Hindlimb muscle (tissue), 1 donor: ENCODE data around the gene TRIM56. TPM values are rescaled to one million over a fixed set of nuclear protein-coding genes. Genes with fewer than 3 reads are reported as not detected.

Experiments
- DNase-seq: peaks from one replicate; pipeline ENCODE4 v3.0.0-alpha.2; 2013
- polyA plus RNA-seq: library from polyadenylated mRNA; unstranded; fragments of 120-200 nt; gene quantifications from one replicate; pipeline ENCODE4 v1.2.1, GENCODE V29; 2013; ENCODE audit not compliant: insufficient read length

TRIM56 gene
- polyA plus RNA-seq, 1 donor, result 9.4 TPM

DNA sequence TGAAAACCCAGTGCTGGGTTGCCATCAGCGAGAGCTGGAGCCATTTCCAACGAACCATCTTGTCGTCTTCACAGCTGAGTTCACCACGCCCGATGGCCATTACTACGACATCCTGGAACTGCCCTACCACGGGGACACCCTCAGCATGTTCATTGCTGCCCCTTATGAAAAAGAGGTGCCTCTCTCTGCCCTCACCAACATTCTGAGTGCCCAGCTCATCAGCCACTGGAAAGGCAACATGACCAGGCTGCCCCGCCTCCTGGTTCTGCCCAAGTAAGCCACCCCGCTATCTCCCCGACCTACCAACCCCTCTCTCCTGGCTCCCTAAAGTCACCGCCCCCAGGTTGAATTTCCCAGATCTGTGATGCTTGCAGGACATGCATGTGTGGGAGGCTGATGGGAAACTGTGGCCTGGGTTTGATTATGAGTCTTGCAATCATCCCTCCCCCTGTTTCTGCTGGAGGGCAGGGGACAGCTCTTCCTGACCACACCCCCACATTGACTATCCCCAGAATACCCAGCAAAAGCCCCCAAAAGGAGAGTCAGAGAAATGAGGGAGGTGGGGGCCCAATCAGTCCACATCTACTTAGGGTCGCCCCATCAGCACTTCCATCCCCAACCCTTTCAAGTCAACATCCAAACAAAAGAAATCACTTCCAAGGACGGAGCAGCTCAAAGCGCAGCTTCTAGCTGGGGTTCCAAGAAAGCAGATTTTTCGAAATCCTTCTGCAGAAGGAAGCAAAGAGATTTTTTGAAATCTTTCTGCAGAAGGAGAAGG is 48.5 kb downstream of the TRIM56 start:
- DNase-seq, result no peak

DNA sequence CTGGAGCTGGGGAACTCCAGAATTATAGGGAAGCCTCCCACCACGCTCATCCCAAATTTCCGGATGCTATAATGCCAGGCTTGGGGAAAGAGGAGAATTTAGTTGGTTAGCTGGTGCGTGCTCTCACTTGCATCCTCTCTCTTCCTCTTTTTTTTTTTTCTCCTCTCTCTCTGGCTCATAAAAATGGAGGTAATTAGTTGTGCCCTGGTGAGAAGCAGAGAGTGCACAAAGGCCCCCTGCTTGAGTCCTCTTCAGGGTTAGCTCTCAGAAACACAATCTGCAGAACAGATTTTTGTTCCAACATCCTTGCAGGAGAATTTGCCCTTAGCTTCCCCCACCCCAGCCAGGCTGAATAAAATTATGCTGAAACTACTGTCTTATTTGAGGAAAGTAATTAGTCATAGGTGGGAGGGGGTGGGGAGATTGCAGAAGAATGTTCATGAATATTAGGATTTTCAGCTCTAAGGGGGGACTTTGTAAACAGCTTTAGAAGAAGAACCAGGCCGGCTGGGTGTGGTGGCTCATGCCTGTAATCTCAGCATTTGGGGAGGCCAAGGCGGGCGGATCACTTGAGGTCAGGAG is 49.2 kb downstream of the TRIM56 start:
- no peak for DNase-seq

DNA sequence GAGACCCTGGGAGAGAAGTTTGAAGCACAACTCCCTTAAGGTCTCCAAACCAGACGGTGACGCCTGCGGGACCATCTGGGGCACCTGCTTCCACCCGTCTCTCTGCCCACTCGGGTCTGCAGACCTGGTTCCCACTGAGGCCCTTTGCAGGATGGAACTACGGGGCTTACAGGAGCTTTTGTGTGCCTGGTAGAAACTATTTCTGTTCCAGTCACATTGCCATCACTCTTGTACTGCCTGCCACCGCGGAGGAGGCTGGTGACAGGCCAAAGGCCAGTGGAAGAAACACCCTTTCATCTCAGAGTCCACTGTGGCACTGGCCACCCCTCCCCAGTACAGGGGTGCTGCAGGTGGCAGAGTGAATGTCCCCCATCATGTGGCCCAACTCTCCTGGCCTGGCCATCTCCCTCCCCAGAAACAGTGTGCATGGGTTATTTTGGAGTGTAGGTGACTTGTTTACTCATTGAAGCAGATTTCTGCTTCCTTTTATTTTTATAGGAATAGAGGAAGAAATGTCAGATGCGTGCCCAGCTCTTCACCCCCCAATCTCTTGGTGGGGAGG is 52.5 kb downstream of the TRIM56 start:
- no peak for DNase-seq

DNA sequence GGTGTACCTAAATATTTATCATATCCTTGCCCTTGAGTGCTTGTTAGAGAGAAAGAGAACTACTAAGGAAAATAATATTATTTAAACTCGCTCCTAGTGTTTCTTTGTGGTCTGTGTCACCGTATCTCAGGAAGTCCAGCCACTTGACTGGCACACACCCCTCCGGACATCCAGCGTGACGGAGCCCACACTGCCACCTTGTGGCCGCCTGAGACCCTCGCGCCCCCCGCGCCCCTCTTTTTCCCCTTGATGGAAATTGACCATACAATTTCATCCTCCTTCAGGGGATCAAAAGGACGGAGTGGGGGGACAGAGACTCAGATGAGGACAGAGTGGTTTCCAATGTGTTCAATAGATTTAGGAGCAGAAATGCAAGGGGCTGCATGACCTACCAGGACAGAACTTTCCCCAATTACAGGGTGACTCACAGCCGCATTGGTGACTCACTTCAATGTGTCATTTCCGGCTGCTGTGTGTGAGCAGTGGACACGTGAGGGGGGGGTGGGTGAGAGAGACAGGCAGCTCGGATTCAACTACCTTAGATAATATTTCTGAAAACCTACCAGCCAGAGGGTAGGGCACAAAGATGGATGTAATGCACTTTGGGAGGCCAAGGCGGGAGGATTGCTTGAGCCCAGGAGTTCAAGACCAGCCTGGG is 53.1 kb downstream of the TRIM56 start:
- DNase-seq, result peak; percentile 49

DNA sequence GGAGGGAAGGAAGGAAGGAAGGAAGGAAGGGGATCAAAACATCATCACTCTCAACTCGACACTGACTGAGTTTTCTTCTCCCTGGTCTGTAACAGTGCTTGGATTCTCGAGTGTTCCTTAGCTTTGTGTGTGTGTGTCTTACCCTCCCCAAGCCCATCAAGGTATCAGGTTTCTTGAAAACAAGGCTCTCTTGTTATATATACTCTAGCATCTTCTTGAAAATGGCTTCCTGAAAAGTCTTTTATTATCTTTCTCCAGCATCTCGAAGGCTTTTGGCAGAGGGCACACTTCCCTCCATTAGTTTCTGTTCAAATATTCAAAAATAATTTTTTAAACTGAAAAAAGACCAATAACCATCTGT is 55.0 kb downstream of the TRIM56 start:
- DNase-seq, result no peak

DNA sequence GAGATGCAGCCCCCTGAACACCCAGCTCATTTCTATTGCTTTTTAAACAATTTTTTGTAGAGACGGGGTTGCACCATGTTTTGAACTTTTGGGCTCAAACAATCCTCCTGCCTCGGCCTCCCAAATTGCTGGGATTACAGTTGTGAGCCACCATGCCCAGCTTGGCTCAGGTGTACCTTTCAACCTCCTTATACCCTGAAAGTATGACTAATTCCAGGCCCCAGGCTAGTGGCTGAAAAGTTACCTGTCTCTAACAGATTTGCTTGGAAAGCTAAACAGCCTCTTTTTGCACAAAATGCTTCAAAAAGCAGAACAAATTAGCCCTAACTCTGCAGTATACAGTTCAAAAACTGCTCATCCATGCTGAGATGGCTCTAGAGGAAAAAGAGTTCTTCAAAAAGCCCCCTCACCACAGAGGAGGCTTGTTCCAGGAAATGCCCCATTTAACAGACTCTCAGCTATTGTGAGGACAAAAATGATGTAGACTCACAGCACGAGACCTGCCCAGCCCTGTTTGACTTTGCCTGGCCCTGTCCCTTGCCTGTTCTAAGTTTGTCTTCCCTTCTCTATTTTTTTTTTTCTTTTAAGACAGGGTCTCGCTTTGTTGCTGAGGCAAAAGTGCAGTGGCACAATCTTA is 55.6 kb downstream of the TRIM56 start:
- no peak for DNase-seq

Other genes starting within 250 kb of the TRIM56 start
- gene SLC12A9, start 232.8 kb upstream of the TRIM56 start, polyA plus RNA-seq, result 23.5 TPM
- gene TRIP6, start 218.1 kb upstream of the TRIM56 start, polyA plus RNA-seq, result 41.1 TPM
- gene SRRT, start 210.4 kb upstream of the TRIM56 start, polyA plus RNA-seq, result 94.3 TPM
- 2.8 TPM for gene UFSP1, start 195.8 kb upstream of the TRIM56 start, polyA plus RNA-seq
- 82.8 TPM for gene ACHE, start 189.6 kb upstream of the TRIM56 start, polyA plus RNA-seq
- 0.10 TPM for gene MUC3A, start 135.9 kb upstream of the TRIM56 start, polyA plus RNA-seq
- 0.27 TPM for gene MUC12, start 115.9 kb upstream of the TRIM56 start, polyA plus RNA-seq
- gene MUC17, start 65.4 kb upstream of the TRIM56 start, polyA plus RNA-seq, result not detected
- gene SERPINE1, start 41.6 kb downstream of the TRIM56 start, polyA plus RNA-seq, result 5.7 TPM
- gene AP1S1, start 69.0 kb downstream of the TRIM56 start, polyA plus RNA-seq, result 20.5 TPM
- gene VGF, start 80.1 kb downstream of the TRIM56 start, polyA plus RNA-seq, result not detected
- not detected for gene NAT16, start 94.8 kb downstream of the TRIM56 start, polyA plus RNA-seq
- not detected for gene MOGAT3, start 115.6 kb downstream of the TRIM56 start, polyA plus RNA-seq
- gene PLOD3, start 132.1 kb downstream of the TRIM56 start, polyA plus RNA-seq, result 48.7 TPM
- gene ZNHIT1, start 132.7 kb downstream of the TRIM56 start, polyA plus RNA-seq, result 48.3 TPM
- 7.5 TPM for gene CLDN15, start 152.3 kb downstream of the TRIM56 start, polyA plus RNA-seq
- 133 TPM for gene FIS1, start 159.6 kb downstream of the TRIM56 start, polyA plus RNA-seq
- 26.6 TPM for gene IFT22, start 236.3 kb downstream of the TRIM56 start, polyA plus RNA-seq